Muscle layer of colon (tissue), 2 donors: ENCODE data around the gene BCL2L12.

Experiments
- H3K27ac ChIP-seq: one replicate; pipeline ENCODE4 v1.7.0; 2013; ENCODE audit warnings: low read depth, mild to moderate bottlenecking, low read length, moderate library complexity
- H3K27me3 ChIP-seq, 2 donors: one replicate each; pipeline ENCODE4 v1.7.0; 2013; ENCODE audit warnings: low read length in 2 of 2, mild to moderate bottlenecking in 2 of 2; ENCODE audit not compliant: insufficient read depth in 2 of 2, control insufficient read depth in 1 of 2
- H3K36me3 ChIP-seq: one replicate; pipeline ENCODE4 v1.7.0; 2013; ENCODE audit warnings: mild to moderate bottlenecking, low read length; ENCODE audit not compliant: insufficient read depth
- H3K4me1 ChIP-seq: one replicate; pipeline ENCODE4 v1.7.0; 2013; ENCODE audit warnings: mild to moderate bottlenecking, low read length; ENCODE audit not compliant: insufficient read depth
- H3K4me3 ChIP-seq, 2 donors: one replicate each; pipeline ENCODE4 v1.7.0; 2013; ENCODE audit warnings: low read length in 2 of 2, low read depth in 1 of 2, mild to moderate bottlenecking in 1 of 2, moderate library complexity in 1 of 2
- H3K9ac ChIP-seq: one replicate; pipeline ENCODE4 v1.7.0; 2013; ENCODE audit warnings: low read length
- H3K9me3 ChIP-seq: one replicate; pipeline ENCODE4 v1.7.0; 2013; ENCODE audit warnings: mild to moderate bottlenecking, low read length
- donor health status: abdominal sarcoma.
- donor health status: Adenocarcinoma of cecum.

Gene BCL2L12

GRCh38 chr19:49672131-49672919 is 6.6 kb downstream of the BCL2L12 start:
- no peak overlapping the region for H3K4me3 ChIP-seq
- peaks cover 12% of the 10 kb centered on the region for H3K4me1 ChIP-seq
- no peaks in the 10 kb centered on the region for H3K27me3 ChIP-seq

GRCh38 chr19:49676136-49676783 is 10.5 kb downstream of the BCL2L12 start:
- H3K4me3 ChIP-seq, result peak overlapping the region in 1 of 2 donors; percentile 71
- peak overlapping the region; percentile 68 for H3K9ac ChIP-seq
- no peaks in the 10 kb centered on the region for H3K27me3 ChIP-seq
- peaks cover 4% of the 10 kb centered on the region for H3K36me3 ChIP-seq
- H3K9me3 ChIP-seq, result no peaks in the 10 kb centered on the region
- peak overlapping the region; percentile 83 for H3K27ac ChIP-seq
- peaks cover 41% of the 10 kb centered on the region for H3K4me1 ChIP-seq

More at GRCh38 chr19:49672131-49672919, 6.6 kb downstream of the BCL2L12 start:
- Histone ChIP-seq H3K9me3 (no peaks in the 10 kb centered on the region), H3K27ac (no peak overlapping the region), H3K36me3 (peaks cover 10% of the 10 kb centered on the region), H3K9ac (no peak overlapping the region)

- H3K4me1 ChIP-seq, result peaks cover 39% of the 10 kb centered on the region
- H3K4me3 ChIP-seq, result peak overlapping the region; percentile 86 to 87
- peak overlapping the region; percentile 93 for H3K27ac ChIP-seq
- no peaks in the 10 kb centered on the region for H3K27me3 ChIP-seq
- peaks cover 4% of the 10 kb centered on the region for H3K36me3 ChIP-seq
- peak overlapping the region; percentile 78 for H3K9ac ChIP-seq
- no peaks in the 10 kb centered on the region for H3K9me3 ChIP-seq
Observed at GRCh38 chr19:49676784-49677230, 11.1 kb downstream of the BCL2L12 start.

GRCh38 chr19:49677231-49677900 is 11.6 kb downstream of the BCL2L12 start, which contains the start of gene PRMT1:
Gene PRMT1 (plus strand): TSS chr19:49677271. CDS start chr19:49677281, 10 bp downstream.
- Histone ChIP-seq H3K36me3 (peaks cover 10% of the 10 kb centered on the region), H3K4me3 (peak within 1 kb of the TSS; percentile 86 to 87), H3K27me3 (no peaks in the 10 kb centered on the region), H3K27ac (peak within 1 kb of the TSS; percentile 93), H3K4me1 (peaks cover 34% of the 10 kb centered on the region), H3K9ac (peak within 1 kb of the TSS; percentile 78), H3K9me3 (no peaks in the 10 kb centered on the region)

GRCh38 chr19:49677901-49678674 is 12.4 kb downstream of the BCL2L12 start:
- no peaks in the 10 kb centered on the region for H3K9me3 ChIP-seq
- peaks cover 17% of the 10 kb centered on the region for H3K36me3 ChIP-seq
- H3K27me3 ChIP-seq, result no peaks in the 10 kb centered on the region
- H3K4me3 ChIP-seq, result peak overlapping the region; percentile 86 to 87
- peak overlapping the region; percentile 78 for H3K9ac ChIP-seq
- H3K4me1 ChIP-seq, result peaks cover 33% of the 10 kb centered on the region
- H3K27ac ChIP-seq, result peak overlapping the region; percentile 93

GRCh38 chr19:49678985-49679770 is 13.4 kb downstream of the BCL2L12 start:
- H3K27me3 ChIP-seq, result no peaks in the 10 kb centered on the region
- H3K4me3 ChIP-seq, result no peak overlapping the region
- H3K4me1 ChIP-seq, result peaks cover 33% of the 10 kb centered on the region
- peak overlapping the region; percentile 20 for H3K9ac ChIP-seq
- no peaks in the 10 kb centered on the region for H3K9me3 ChIP-seq
- peaks cover 25% of the 10 kb centered on the region for H3K36me3 ChIP-seq
- H3K27ac ChIP-seq, result no peak overlapping the region

- Histone ChIP-seq H3K36me3 (peaks cover 32% of the 10 kb centered on the region), H3K27me3 (no peaks in the 10 kb centered on the region), H3K9ac (peak overlapping the region; percentile 20), H3K9me3 (no peaks in the 10 kb centered on the region), H3K27ac (peak overlapping the region; percentile 53), H3K4me1 (peaks cover 33% of the 10 kb centered on the region), H3K4me3 (peak overlapping the region in 1 of 2 donors; percentile 47)
Observed at GRCh38 chr19:49679771-49680413, 14.2 kb downstream of the BCL2L12 start.

- H3K4me3 ChIP-seq, result peak overlapping the region in 1 of 2 donors; percentile 47
- H3K36me3 ChIP-seq, result peaks cover 40% of the 10 kb centered on the region
- peaks cover 33% of the 10 kb centered on the region for H3K4me1 ChIP-seq
Observed at GRCh38 chr19:49680421-49681351, 15.0 kb downstream of the BCL2L12 start.

GRCh38 chr19:49681830-49682229 is 16.1 kb downstream of the BCL2L12 start:
- no peak overlapping the region for H3K9ac ChIP-seq
- H3K27ac ChIP-seq, result no peak overlapping the region
- peaks cover 28% of the 10 kb centered on the region for H3K4me1 ChIP-seq
- H3K36me3 ChIP-seq, result peaks cover 47% of the 10 kb centered on the region
- peaks cover 0 to 3% of the 10 kb centered on the region in 2 donors for H3K27me3 ChIP-seq
- no peak overlapping the region for H3K4me3 ChIP-seq
- H3K9me3 ChIP-seq, result no peaks in the 10 kb centered on the region

More at GRCh38 chr19:49680421-49681351, 15.0 kb downstream of the BCL2L12 start:
- Histone ChIP-seq H3K9me3 (no peaks in the 10 kb centered on the region), H3K27ac (peak overlapping the region; percentile 53), H3K9ac (peak overlapping the region; percentile 20), H3K27me3 (peaks cover 0 to 2% of the 10 kb centered on the region in 2 donors)
